Colonic mucosa (tissue), 4 donors: Measurements from ENCODE around the gene DSTN. TPM values are rescaled to one million over a fixed set of nuclear protein-coding genes. Genes with fewer than 3 reads are reported as not detected.

Source experiments
- DNase-seq: peaks from one replicate; pipeline ENCODE4 v3.0.0-alpha.2; 2020
- H3K27ac ChIP-seq: fragments of 200-600 bp; one replicate; pipeline ENCODE4 v1.8.0; 2021
- H3K27me3 ChIP-seq: fragments of 200-600 bp; one replicate; pipeline ENCODE4 v1.8.0; 2021
- H3K36me3 ChIP-seq: fragments of 200-600 bp; one replicate; pipeline ENCODE4 v1.8.0; 2021
- H3K4me1 ChIP-seq: fragments of 200-600 bp; one replicate; pipeline ENCODE4 v1.8.0; 2021; ENCODE audit warnings: mild to moderate bottlenecking
- H3K4me3 ChIP-seq: fragments of 200-600 bp; one replicate; pipeline ENCODE4 v1.8.0; 2021
- H3K9ac ChIP-seq, 2 donors: one replicate each; pipeline ENCODE4 v1.7.0; 2013; ENCODE audit warnings: control low read depth in 2 of 2, low read depth in 2 of 2, low read length in 2 of 2
- H3K9me3 ChIP-seq: fragments of 200-600 bp; one replicate; pipeline ENCODE4 v1.8.0; 2021
- intact Hi-C: fragments of 100-400 bp; cut with DNase I; formaldehyde crosslinking; loops from one replicate; pipeline ENCODE4 v1.14.1; 2022
- total RNA-seq, 2 donors: library from RNA; stranded (reverse); fragmentation: NEBNext Ultra II Directional in 1 of 2; extraction: Animal tissue kit (Norgen Biotek cat#: 25700) in 1 of 2; gene quantifications; one replicate each; pipeline ENCODE4 v1.2.1, GENCODE V29; 2021
- TF ChIP-seq, protein P1 (sequence below): fragments of 200-600 bp; IDR thresholded peaks from one replicate; pipeline ENCODE4 v1.8.0; 2022; ENCODE audit warnings: antibody characterized with exemption, mild to moderate bottlenecking
- donor health status: healthy.
- donor health status: DM: no; HTN: no; CAD: no.
- donor health status: DM: no; HTN: no; CAD: no.

The DSTN gene
- total RNA-seq, 2 donors from 2014 or later, result 247 to 437 TPM

DNA sequence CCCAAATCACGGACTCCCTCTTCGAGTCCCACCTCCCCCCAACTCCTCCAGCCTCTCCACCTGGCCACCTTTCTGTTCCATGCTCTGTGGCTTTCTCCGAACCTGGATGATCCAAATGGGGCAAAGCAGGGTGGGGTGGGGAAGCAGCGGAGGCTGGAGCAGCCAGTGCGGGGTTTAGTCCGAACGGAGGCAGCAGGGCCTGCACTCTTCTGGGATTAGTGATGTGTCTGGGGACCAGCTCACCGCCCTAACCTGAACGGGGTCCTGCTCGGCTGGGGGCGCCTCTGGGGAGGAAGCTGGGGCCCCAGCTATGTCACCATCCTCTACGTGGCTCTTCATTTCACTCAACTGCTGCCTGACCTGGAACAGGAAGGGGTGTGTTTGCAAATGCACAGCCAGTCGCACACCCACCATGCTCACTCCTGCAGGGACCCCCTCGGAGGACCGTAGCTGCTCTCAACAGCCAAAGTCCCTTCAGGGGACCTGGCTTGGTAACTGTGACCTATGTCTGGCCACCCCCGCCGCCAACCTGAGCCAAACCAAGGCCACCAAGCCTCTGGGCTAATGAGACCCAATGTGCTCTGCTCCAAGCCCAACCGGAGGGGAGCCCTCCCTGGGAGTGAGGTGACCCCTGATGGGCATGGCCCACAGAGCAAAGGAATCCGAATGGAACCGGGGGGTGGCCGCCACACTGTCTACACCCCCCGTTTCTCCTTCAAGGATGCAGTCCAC lies 46.8 kb downstream of the DSTN start:
- intact Hi-C loops, result loop anchor here (1.0 kb wide), 1 partner anchor 78 kb away; no protein-coding TSS in a partner anchor
- H3K4me3 ChIP-seq, result no peak overlapping the region
- no peaks in the 10 kb centered on the region for H3K27me3 ChIP-seq
- H3K9me3 ChIP-seq, result no peaks in the 10 kb centered on the region
- TF ChIP-seq, protein P1, sequence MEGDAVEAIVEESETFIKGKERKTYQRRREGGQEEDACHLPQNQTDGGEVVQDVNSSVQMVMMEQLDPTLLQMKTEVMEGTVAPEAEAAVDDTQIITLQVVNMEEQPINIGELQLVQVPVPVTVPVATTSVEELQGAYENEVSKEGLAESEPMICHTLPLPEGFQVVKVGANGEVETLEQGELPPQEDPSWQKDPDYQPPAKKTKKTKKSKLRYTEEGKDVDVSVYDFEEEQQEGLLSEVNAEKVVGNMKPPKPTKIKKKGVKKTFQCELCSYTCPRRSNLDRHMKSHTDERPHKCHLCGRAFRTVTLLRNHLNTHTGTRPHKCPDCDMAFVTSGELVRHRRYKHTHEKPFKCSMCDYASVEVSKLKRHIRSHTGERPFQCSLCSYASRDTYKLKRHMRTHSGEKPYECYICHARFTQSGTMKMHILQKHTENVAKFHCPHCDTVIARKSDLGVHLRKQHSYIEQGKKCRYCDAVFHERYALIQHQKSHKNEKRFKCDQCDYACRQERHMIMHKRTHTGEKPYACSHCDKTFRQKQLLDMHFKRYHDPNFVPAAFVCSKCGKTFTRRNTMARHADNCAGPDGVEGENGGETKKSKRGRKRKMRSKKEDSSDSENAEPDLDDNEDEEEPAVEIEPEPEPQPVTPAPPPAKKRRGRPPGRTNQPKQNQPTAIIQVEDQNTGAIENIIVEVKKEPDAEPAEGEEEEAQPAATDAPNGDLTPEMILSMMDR, result no peak
- H3K36me3 ChIP-seq, result peaks cover 22% of the 10 kb centered on the region
- no peak overlapping the region for H3K27ac ChIP-seq
- peak; percentile 18 for DNase-seq
- H3K9ac ChIP-seq, result no peak overlapping the region
- H3K4me1 ChIP-seq, result peaks cover 11% of the 10 kb centered on the region

DNA sequence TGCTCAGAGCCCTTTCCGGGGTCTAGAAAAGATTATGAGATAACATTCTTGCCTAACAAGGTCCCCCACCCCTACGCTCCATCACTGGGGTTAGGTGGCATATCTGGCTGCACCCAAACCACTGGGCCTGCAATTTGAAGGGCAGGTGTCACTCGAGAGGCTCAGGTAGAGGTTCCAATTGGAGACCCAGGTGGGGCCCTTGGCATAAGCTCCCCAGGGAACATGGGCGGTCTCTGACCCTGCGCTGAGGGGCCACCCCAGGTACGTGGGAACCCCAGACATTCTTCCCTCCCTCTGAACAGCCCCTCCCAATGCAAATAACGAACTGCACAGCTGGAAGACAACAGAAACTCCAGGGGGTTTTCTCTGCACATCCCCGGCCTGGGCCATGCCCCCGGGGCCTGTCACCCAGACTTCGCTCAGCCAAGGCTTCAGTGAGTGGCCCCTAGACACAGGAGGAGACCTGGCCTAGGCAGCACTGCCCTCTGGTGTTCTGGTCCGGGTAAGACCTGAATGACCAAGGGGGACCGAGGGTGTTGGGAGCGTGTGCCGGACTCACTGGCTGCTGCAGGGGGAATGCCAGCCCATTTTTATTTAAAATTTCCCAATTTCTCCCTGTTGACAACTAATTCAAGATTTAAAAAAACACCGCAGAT lies 47.5 kb downstream of the DSTN start:
- TF ChIP-seq, protein P1, result no peak
- H3K27me3 ChIP-seq, result no peaks in the 10 kb centered on the region
- no peak overlapping the region for H3K9ac ChIP-seq
- no peak overlapping the region for H3K27ac ChIP-seq
- peak; percentile 46 for DNase-seq
- intact Hi-C loops, result loop anchor here (1.0 kb wide), 1 partner anchor 79 kb away; no protein-coding TSS in a partner anchor
- H3K36me3 ChIP-seq, result peaks cover 25% of the 10 kb centered on the region
- no peaks in the 10 kb centered on the region for H3K9me3 ChIP-seq
- H3K4me3 ChIP-seq, result no peak overlapping the region
- peaks cover 11% of the 10 kb centered on the region for H3K4me1 ChIP-seq

DNA sequence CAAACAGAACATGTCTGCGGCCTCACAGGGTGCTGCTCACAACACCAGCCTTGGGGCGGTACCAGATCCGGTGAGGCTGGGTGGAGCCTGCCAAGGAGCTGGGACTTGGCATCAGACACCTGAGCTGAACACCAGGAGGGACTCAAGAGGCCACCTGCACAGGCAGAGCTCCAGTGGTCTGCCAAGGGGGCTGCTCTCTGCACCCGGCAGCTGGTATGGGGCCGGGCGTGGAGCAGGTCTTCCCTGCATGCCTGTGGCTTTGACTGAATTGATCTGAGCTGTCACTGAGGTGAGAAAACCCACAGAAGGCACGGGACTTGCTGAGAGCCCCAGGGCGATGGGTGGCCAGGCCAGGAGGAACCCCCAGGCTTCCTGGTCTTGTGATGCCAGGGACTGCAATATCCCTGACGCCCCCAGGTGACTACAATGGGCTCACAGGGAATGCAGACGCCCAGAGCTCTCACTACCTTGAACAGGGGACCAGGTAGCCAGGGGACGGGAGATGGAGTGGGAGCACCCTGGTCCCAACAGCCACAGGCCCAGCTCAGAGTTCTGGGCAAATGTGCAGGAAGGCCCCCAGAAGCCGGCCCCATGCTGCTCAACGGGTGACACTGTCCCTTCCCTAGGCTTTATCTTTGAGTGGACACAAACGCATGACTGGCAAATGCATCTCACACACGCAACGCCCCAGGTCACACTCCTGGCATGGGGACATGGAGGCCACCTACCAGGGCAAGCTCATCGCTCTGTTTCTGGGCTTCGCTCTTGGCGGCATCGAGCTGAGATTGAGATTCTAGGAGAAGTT lies 48.2 kb downstream of the DSTN start:
- no peak overlapping the region for H3K9ac ChIP-seq
- peak; percentile 19 for DNase-seq
- intact Hi-C loops, result loop anchor here (1.0 kb wide), 1 partner anchor 80 kb away; no protein-coding TSS in a partner anchor
- no peaks in the 10 kb centered on the region for H3K27me3 ChIP-seq
- H3K36me3 ChIP-seq, result peaks cover 25% of the 10 kb centered on the region
- TF ChIP-seq, protein P1, result no peak
- no peak overlapping the region for H3K27ac ChIP-seq
- H3K4me1 ChIP-seq, result peaks cover 11% of the 10 kb centered on the region
- no peaks in the 10 kb centered on the region for H3K9me3 ChIP-seq
- no peak overlapping the region for H3K4me3 ChIP-seq

DNA sequence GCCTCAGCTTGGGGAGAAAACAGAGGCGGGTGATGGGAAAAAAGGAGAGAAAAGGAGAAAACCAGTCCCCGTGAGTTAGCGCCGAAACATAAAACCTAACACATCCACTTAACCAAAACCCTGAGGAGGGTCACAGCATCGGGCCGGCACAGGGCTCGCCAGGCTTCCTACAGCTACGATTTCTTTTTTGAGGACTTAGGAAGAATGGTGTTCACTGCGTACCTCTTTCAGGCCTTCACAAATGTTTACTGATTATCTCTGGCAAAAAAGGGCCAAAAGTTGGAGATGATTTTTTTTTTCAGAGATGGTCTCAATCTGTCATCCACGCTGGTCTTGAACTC lies 48.8 kb downstream of the DSTN start:
- Histone ChIP-seq H3K4me1 (peaks cover 11% of the 10 kb centered on the region), H3K27ac (no peak overlapping the region), H3K27me3 (no peaks in the 10 kb centered on the region), H3K4me3 (no peak overlapping the region), H3K9ac (no peak overlapping the region), H3K36me3 (peaks cover 28% of the 10 kb centered on the region), H3K9me3 (no peaks in the 10 kb centered on the region)
- intact Hi-C loops, result no loop called here
- no peak for DNase-seq
- TF ChIP-seq, protein P1, result no peak

DNA sequence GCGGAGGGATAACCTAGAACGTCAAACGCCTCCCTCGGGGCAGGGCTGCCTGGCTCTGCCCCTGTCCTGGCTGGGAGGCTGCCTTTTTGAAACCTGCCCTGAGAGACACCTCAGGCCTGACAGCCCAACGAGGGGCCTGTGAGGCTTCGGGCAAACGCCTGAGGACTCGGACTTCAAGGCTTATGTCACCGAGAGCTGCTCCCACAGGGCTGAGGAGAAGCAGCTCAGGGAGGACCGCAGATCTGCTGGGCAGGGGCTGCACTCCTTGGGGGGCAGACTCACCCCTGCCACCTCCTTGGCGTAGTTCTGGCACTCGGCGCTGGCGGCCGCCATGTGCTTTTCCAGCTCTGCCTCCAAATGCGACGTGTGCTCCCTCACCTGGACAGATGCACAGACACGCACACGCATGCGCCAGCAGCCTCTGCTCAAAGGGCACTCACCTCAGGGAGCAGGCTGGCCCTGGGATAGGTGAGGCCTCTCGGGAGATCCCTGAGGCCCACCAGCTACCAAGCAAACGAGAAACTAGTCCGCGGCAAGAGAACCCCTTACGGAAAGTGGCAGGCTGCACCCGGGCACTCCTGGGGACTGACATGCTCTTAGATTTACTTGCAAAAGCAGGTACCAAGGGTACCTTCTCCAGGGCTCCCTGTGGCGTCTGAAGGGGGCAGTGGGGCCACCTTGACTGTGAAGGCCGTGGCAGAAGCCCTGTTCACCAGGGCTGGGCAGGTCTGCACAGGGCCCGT lies 49.6 kb downstream of the DSTN start:
- Histone ChIP-seq H3K4me1 (peaks cover 7% of the 10 kb centered on the region), H3K9ac (no peak overlapping the region), H3K36me3 (peaks cover 35% of the 10 kb centered on the region)

More for the DNA sequence above, 49.6 kb downstream of the DSTN start:
- no peaks in the 10 kb centered on the region for H3K27me3 ChIP-seq
- no peak overlapping the region for H3K27ac ChIP-seq
- H3K4me3 ChIP-seq, result no peak overlapping the region
- intact Hi-C loops, result no loop called here
- no peaks in the 10 kb centered on the region for H3K9me3 ChIP-seq
- TF ChIP-seq, protein P1, result no peak
- DNase-seq, result no peak
